Heart left ventricle (tissue), 16 donors: Measurements from ENCODE around the gene TUBA4B. TPM values are rescaled to one million over a fixed set of nuclear protein-coding genes. Genes with fewer than 3 reads are reported as not detected.

ENCODE experiments used
- ATAC-seq, 4 donors: fragments of 200-7000 bp; cut with Tn5 transposase; one replicate each; pipeline ENCODE4 v1.9.1; 2020 to 2022; ENCODE audit warnings: moderate library complexity in 4 of 4, mild to moderate bottlenecking in 3 of 4, moderate number of reproducible peaks in 1 of 4
- DNase-seq, 5 donors: peaks; one replicate each; pipeline ENCODE4 v3.0.0-alpha.2; 2020
- H3K27ac ChIP-seq, 12 donors: fragments of 200-600 bp; sonication (generic) in 4 of 12; one replicate each; pipeline versions ENCODE4 v1.5.0 to v1.8.0; 2016 to 2022; ENCODE audit warnings: mild to moderate bottlenecking in 2 of 12
- H3K27me3 ChIP-seq, 9 donors: fragments of 200-600 bp; sonication (generic) in 2 of 9; one replicate each; pipeline versions ENCODE4 v1.5.1 to v1.8.0; 2016 to 2022; ENCODE audit warnings: mild to moderate bottlenecking in 3 of 9
- H3K36me3 ChIP-seq, 9 donors: fragments of 200-600 bp; sonication (generic) in 2 of 9; one replicate each; pipeline versions ENCODE4 v1.5.0 to v1.8.0; 2018 to 2022; ENCODE audit warnings: mild to moderate bottlenecking in 2 of 9
- H3K4me1 ChIP-seq, 12 donors: fragments of 200-600 bp; sonication (generic) in 4 of 12; one replicate each; pipeline versions ENCODE4 v1.5.0 to v1.8.0; 2016 to 2022; ENCODE audit warnings: mild to moderate bottlenecking in 3 of 12
- H3K4me3 ChIP-seq, 12 donors: fragments of 200-600 bp; sonication (generic) in 4 of 12; one replicate each; pipeline versions ENCODE4 v1.5.0 to v1.8.0; 2017 to 2022; ENCODE audit warnings: mild to moderate bottlenecking in 9 of 12, moderate library complexity in 4 of 12
- H3K9me3 ChIP-seq, 12 donors: fragments of 200-600 bp; sonication (generic) in 4 of 12; one replicate each; pipeline versions ENCODE4 v1.5.0 to v1.8.0; 2016 to 2022; ENCODE audit warnings: mild to moderate bottlenecking in 1 of 12
- POLR2A ChIP-seq, 2 donors: fragments of 450-650 bp; IDR thresholded peaks; one replicate each; pipeline ENCODE4 v1.6.1; 2017; ENCODE audit warnings: antibody characterized with exemption in 2 of 2, mild to moderate bottlenecking in 2 of 2, moderate library complexity in 2 of 2
- WGBS, 4 donors: extraction: QIAGEN DNeasy Blood & Tissue Kit in 2 of 4; methylation state at CpG; one replicate each; pipeline versions ENCODE4 v1.1.5 to v1.1.7; 2013 to 2018; 5-methylcytosine and 5-hydroxymethylcytosine counted together
- intact Hi-C, 10 donors: fragments of 100-400 bp; cut with DNase I; formaldehyde crosslinking; loops; one replicate each; pipeline versions ENCODE4 v1.11.1 to v1.14.2; 2022
- polyA plus RNA-seq, 2 donors: library from polyadenylated mRNA; stranded (reverse); fragments of 200-250 nt; gene quantifications; one replicate each; pipeline ENCODE4 v1.2.3, GENCODE V29; 2013
- total RNA-seq, 9 donors: library from RNA; depleted of rRNA in 2 of 9; stranded (reverse); fragments of >200 nt in 2 of 9; fragmentation: NEBNext Ultra II Directional in 3 of 9; extraction: Animal tissue kit (Norgen Biotek cat#: 25700) in 3 of 9; gene quantifications; one replicate each; pipeline versions ENCODE4 v1.1.0 to v1.2.4, GENCODE V29; 2016 to 2023
- TF ChIP-seq, protein P1 (sequence below), 12 donors: fragments of 200-600 bp; sonication (generic) in 4 of 12; IDR thresholded peaks; one replicate each; pipeline versions ENCODE4 v1.5.0 to v1.8.0; 2018 to 2022; ENCODE audit warnings: antibody characterized with exemption in 12 of 12, mild to moderate bottlenecking in 5 of 12
- donor health status: ischemic (EF 13 %, LVEDD 7.1; RV severe dilation, severe dysfunction).
- donor health status: healthy with polysubstance abuse.
- donor health status: DM: no; HTN: yes; CAD: no.
- donor health status: DM: no; HTN: no; CAD: no.
- donor health status: ischemic (EF 25% LVEDD 6.9; RV normal size, moderate dysfunction).
- donor health status: ischemic (EF 25% LVEDD 5.7; RV mildly dilated, moderate dysfunction).
- donor health status: healthy.
- donor health status: DM: yes; HTN: yes; CAD: no.
- donor health status: ischemic (EF 35%, LVEDD 5.7; RV mildly dilated, moderate dysfunction).
- donor health status: nonischemic (EF 11% LVEDD 7.7; RV severe dilation, severe dysfunction).
- donor health status: DM: yes; HTN: yes; CAD: no.
- donor health status: PGD.
- donor health status: ischemic (EF 29% LVEDD 5.4; RV normal size, mild dysfunction).
- donor health status: nonischemic (EF 23%, LVEDD 6.1; RV moderate dilation, normal function).

TUBA4B gene
- total and polyA plus RNA-seq, 11 donors = not detected

DNA sequence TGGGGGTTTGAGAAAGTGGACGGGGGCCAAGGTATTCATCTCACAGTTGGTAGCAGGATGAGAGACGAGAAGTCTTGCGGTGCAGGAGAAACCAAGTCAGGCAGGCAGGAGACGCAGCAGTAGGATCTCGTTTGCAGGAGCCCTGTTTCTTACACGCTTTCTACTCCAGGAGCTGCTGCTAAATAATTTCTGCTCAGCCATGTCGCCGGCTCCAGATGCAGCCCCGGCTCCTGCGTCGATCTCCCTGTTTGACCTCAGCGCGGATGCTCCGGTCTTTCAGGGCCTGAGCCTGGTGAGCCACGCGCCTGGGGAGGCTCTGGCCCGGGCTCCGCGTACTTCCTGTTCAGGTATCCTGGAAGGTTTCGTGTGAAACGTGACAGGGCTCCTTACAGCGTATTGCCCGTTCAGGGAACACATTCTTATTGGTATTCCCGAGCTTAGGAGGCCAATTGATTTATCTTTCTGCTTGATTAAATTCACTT lies 22.9 kb upstream of the TUBA4B start:
- ATAC-seq (peak in 2 of 4 donors; percentile 12 to 32), DNase-seq (peak in 1 of 5 donors; percentile 77)
- H3K9me3 ChIP-seq = no peaks in the 10 kb centered on the region
- WGBS, 4 donors = 0 to 1% (median 0%) methylated on average over 22 to 24 of the region's 24 CpGs
- H3K4me3 ChIP-seq = peak overlapping the region; percentile 80 to 92 (median 88)
- H3K4me1 ChIP-seq = peaks cover 3 to 49% (median 26%) of the 10 kb centered on the region in 12 donors
- H3K36me3 ChIP-seq = peaks cover 0 to 63% (median 54%) of the 10 kb centered on the region in 9 donors
- H3K27me3 ChIP-seq = no peaks in the 10 kb centered on the region
- H3K27ac ChIP-seq = peak overlapping the region; percentile 48 to 99 (median 97)
- intact Hi-C loops = loop anchor here in 1 of 10 donors (10.0 kb wide), 1 partner anchor 65 kb away; no protein-coding TSS in a partner anchor
- TF ChIP-seq POLR2A (IDR thresholded peaks at IDR 0.05) = no peak
- TF ChIP-seq, protein P1, sequence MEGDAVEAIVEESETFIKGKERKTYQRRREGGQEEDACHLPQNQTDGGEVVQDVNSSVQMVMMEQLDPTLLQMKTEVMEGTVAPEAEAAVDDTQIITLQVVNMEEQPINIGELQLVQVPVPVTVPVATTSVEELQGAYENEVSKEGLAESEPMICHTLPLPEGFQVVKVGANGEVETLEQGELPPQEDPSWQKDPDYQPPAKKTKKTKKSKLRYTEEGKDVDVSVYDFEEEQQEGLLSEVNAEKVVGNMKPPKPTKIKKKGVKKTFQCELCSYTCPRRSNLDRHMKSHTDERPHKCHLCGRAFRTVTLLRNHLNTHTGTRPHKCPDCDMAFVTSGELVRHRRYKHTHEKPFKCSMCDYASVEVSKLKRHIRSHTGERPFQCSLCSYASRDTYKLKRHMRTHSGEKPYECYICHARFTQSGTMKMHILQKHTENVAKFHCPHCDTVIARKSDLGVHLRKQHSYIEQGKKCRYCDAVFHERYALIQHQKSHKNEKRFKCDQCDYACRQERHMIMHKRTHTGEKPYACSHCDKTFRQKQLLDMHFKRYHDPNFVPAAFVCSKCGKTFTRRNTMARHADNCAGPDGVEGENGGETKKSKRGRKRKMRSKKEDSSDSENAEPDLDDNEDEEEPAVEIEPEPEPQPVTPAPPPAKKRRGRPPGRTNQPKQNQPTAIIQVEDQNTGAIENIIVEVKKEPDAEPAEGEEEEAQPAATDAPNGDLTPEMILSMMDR (IDR thresholded peaks at IDR 0.05) = no peak

DNA sequence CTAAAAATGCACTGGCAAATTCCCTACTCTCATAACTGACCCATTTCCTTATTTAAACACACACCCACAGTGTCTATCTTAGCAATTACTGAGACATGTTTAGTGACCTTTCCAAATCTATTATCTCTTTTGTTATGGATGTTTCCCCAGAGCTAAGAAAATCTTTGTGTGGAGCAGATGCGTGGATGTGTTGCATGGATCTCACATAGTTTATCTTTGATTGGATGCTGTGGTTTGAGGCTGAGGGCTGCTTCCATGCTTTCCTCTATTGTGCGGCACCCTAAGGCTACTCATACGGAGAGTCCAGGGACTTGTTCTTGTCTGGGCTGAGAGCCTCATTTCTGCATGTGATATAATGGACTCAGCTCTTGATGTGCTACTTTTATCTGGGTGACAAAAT lies 18.7 kb upstream of the TUBA4B start:
- H3K9me3 ChIP-seq = no peaks in the 10 kb centered on the region
- no peak overlapping the region for H3K27ac ChIP-seq
- 71 to 93% (median 84%) methylated on average over 3 of the region's 3 CpGs for WGBS, 4 donors
- ATAC-seq (no peak), DNase-seq (no peak)
- peaks cover 0 to 22% (median 11%) of the 10 kb centered on the region in 12 donors for H3K4me1 ChIP-seq
- TF ChIP-seq, protein P1 (IDR thresholded peaks at IDR 0.05) = no peak
- no peak for TF ChIP-seq POLR2A (IDR thresholded peaks at IDR 0.05)
- peaks cover 0 to 80% (median 73%) of the 10 kb centered on the region in 9 donors for H3K36me3 ChIP-seq
- H3K4me3 ChIP-seq = no peak overlapping the region
- H3K27me3 ChIP-seq = no peaks in the 10 kb centered on the region
- intact Hi-C loops = loop anchor here in 1 of 10 donors (10.0 kb wide), 1 partner anchor 60 kb away; no protein-coding TSS in a partner anchor

DNA sequence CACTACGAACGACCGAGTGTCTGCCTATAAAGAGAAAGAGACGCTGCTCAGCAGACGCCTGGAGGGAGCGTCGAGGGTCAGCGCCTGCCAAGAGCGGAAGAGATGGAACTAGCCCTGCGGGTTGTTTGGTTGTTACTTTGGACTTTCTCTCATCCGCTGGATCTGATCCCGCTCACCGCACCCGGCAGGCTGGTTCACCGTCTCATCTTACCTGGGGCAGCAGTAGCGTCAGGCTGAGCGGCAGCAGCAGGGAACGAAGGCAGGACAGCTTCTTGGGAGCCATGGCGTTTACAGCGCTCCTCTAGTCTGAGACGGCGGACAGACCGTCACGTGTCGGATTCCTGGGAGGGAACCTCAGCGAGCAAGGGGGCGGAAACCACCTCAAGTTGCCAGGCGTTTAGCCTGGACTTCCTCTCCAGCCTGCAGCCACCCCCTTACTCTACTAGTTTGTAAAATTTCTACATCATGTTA lies 9.7 kb upstream of the TUBA4B start:
- peaks cover 0 to 30% (median 21%) of the 10 kb centered on the region in 9 donors for H3K36me3 ChIP-seq
- H3K9me3 ChIP-seq = no peaks in the 10 kb centered on the region
- H3K4me1 ChIP-seq = peaks cover 0 to 34% (median 15%) of the 10 kb centered on the region in 12 donors
- DNase-seq (peak in 2 of 5 donors; percentile 40 to 43), ATAC-seq (no peak)
- intact Hi-C loops = loop anchor here in 1 of 10 donors (10.0 kb wide), 1 partner anchor 51 kb away; no protein-coding TSS in a partner anchor
- TF ChIP-seq POLR2A (IDR thresholded peaks at IDR 0.05) = no peak
- TF ChIP-seq, protein P1 (IDR thresholded peaks at IDR 0.05) = no peak
- whole genome bisulfite sequencing, 4 donors = 38 to 48% (median 46%) methylated on average over 28 of the region's 28 CpGs
- H3K27ac ChIP-seq = peak overlapping the region in 1 of 12 donors; percentile 4
- peak overlapping the region in 6 of 12 donors; percentile 12 to 49 (median 30) for H3K4me3 ChIP-seq
- no peaks in the 10 kb centered on the region for H3K27me3 ChIP-seq

DNA sequence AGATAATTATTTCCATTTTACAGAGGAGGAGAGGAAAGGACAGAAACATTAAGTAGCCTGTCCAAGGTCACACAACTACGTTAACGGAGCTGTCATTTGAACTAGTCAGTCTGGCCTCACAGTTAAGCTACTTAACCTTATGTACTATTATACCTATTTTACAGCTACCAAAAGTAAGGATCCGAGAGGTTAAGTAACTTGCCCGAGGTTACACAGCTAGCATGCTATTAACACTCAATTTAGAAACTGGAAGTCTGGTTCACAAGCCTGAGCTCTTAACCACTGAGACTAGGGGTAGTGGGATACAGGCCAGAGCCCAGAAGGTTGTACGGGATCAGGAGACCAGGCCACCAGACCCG lies 8.3 kb upstream of the TUBA4B start:
- H3K4me1 ChIP-seq = peaks cover 5 to 49% (median 27%) of the 10 kb centered on the region in 12 donors
- H3K9me3 ChIP-seq = no peaks in the 10 kb centered on the region
- intact Hi-C loops = loop anchor here in 4 of 10 donors (1.0 to 10.0 kb wide), 4 partner anchors 15 to 50 kb away; partner anchors contain the start of genes ANKZF1 (in 1 of the 4), ATG9A (in 1 of the 4) and DNAJB2 (in 1 of the 4)
- WGBS, 4 donors = 31 to 46% (median 43%) methylated on average over 6 of the region's 6 CpGs
- H3K4me3 ChIP-seq = peak overlapping the region; percentile 67 to 95 (median 84)
- H3K36me3 ChIP-seq = peaks cover 0 to 26% (median 17%) of the 10 kb centered on the region in 9 donors
- ATAC-seq (no peak), DNase-seq (no peak)
- H3K27ac ChIP-seq = peak overlapping the region; percentile 77 to 98 (median 93)
- no peak for TF ChIP-seq POLR2A (IDR thresholded peaks at IDR 0.05)
- TF ChIP-seq, protein P1 (IDR thresholded peaks at IDR 0.05) = no peak
- H3K27me3 ChIP-seq = no peaks in the 10 kb centered on the region
